Astrocyte of the spinal cord (primary cell): ENCODE results near the gene CXCR6.

Experiments
- DNase-seq: peaks from one replicate; pipeline ENCODE4 v3.0.0; 2011; ENCODE audit warnings: low read depth, low spot score
- H3K4me3 ChIP-seq: 2 replicates; pipeline ENCODE4 v1.5.1; 2011; ENCODE audit warnings: low read depth, mild to moderate bottlenecking, low read length, moderate library complexity
- in situ Hi-C: cut with HindIII; loops from 2 replicates; pipeline ENCODE4 v1.10.0; 2017; ENCODE audit warnings: low sequenced_read_pairs
- TF ChIP-seq, protein P1 (sequence below): IDR thresholded peaks from 2 replicates; pipeline ENCODE4 v1.5.1; 2012; ENCODE audit warnings: low read depth, mild to moderate bottlenecking, low read length, inconsistent platforms

Gene CXCR6

DNA sequence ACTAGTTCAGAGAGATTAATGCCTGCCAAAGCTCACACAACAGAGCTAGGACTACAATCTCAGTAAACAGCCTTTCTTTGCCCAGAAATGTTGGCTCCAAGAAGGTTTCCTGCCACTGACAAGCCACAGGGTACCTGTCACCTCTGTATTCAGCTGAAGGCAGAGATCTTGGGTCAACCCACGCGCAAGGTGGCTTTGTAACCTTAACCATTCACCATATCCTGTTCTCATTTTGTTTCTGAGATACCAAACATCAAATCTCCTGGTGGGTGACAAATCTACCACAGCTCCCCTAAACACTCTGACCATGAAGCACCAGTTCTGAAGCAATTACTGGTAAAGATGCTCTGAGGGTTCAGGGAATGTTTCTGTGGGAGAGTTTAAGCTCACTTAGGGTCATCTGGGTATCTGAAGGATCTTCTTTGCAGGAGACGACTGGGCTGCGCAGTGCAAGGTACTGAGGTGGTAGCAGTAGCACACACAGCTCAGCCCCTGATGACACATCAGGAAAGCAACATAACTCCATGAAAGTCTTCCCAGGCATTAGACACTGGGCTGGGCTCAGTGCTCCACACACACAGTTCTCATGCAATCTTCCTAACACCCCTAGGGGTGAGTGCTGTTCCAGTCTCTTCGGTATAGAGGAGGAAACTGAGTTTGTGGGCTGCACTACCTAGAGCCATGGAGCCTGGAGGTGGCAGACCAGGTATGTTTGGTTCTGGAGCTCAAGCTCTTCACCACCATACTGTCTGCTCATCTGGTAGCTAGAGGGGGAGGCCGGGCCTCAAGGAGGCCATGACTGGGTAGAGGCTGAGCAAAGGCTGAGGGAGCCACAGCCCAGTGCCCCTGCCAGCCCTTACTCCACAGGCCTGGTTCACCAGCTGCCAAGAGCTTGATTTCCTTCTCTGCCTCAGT is 7.7 kb downstream of the CXCR6 start:
- H3K4me3 ChIP-seq, result no peak overlapping the region
- TF ChIP-seq, protein P1, sequence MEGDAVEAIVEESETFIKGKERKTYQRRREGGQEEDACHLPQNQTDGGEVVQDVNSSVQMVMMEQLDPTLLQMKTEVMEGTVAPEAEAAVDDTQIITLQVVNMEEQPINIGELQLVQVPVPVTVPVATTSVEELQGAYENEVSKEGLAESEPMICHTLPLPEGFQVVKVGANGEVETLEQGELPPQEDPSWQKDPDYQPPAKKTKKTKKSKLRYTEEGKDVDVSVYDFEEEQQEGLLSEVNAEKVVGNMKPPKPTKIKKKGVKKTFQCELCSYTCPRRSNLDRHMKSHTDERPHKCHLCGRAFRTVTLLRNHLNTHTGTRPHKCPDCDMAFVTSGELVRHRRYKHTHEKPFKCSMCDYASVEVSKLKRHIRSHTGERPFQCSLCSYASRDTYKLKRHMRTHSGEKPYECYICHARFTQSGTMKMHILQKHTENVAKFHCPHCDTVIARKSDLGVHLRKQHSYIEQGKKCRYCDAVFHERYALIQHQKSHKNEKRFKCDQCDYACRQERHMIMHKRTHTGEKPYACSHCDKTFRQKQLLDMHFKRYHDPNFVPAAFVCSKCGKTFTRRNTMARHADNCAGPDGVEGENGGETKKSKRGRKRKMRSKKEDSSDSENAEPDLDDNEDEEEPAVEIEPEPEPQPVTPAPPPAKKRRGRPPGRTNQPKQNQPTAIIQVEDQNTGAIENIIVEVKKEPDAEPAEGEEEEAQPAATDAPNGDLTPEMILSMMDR, result no peak
- DNase-seq, result no peak
- in situ Hi-C loops, result no loop called here

DNA sequence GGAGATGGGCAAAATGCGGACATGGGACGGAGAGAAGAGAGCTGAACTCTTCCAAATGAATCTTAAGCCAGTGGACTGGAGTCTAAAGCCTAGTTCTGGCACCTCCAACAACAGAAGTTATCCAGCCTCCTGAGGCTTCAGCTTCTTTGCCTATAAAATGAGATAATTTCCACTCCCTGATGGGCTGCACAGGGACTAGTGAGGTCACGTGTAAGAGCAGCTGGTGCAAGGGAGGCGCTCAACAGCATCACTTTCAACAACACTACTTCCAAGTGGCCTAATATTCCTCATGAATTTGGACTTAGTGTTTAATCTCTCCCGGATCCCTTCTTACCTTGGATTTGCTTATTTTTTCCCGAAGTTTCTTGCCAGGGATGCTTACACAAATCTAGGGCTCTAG is 8.7 kb downstream of the CXCR6 start:
- in situ Hi-C loops, result no loop called here
- TF ChIP-seq, protein P1, result no peak
- no peak for DNase-seq
- H3K4me3 ChIP-seq, result no peak overlapping the region

GRCh38 chr3:45952456-45952855 is 9.2 kb downstream of the CXCR6 start:
- DNase-seq, result no peak
- in situ Hi-C loops, result no loop called here
- TF ChIP-seq, protein P1, result no peak
- H3K4me3 ChIP-seq, result no peak overlapping the region

DNA sequence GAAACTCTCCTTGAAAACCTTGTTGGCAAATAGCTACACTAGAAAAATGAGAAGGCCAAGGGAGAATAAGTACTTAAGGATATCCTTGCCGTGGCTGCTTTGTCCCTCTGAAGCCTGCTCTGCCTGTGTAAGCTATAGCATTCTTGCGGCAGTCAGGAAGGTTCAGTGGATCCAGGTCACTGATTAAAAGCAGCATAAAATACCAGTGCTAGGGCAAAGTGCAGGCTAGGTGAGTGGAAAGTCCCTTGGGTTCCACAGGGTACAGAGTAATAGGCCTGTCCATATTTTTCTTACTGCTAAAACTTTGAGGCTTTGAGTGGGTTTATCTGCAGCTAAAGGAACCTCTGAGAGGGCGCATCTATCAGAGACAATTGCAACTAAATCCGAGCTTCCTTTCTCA is 10.3 kb downstream of the CXCR6 start:
- no peak for DNase-seq

DNA sequence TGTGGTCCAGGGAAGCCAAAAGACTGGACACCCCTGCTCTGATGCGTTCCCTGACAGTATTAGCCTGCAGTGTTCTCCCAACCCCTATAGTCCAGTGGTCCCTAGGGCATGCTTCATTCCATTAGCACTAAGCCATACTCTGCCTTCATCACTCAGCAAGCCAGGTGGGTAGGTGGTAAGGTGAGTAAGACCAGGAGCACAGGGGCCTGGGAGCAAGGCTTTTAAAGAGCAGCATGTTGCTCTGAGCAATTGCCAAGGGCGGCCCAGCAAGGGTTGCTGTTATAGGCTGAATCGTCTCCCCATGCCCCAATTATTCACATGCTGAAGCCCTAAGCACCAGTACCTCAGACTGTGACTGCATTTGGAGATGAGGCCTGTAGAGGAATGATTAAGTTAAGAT is 11.0 kb downstream of the CXCR6 start:
- no peak overlapping the region for H3K4me3 ChIP-seq
- no peak for DNase-seq
- in situ Hi-C loops, result no loop called here
- TF ChIP-seq, protein P1, result no peak

More for the DNA sequence above, 10.3 kb downstream of the CXCR6 start:
- in situ Hi-C loops, result no loop called here
- no peak overlapping the region for H3K4me3 ChIP-seq
- TF ChIP-seq, protein P1, result no peak

DNA sequence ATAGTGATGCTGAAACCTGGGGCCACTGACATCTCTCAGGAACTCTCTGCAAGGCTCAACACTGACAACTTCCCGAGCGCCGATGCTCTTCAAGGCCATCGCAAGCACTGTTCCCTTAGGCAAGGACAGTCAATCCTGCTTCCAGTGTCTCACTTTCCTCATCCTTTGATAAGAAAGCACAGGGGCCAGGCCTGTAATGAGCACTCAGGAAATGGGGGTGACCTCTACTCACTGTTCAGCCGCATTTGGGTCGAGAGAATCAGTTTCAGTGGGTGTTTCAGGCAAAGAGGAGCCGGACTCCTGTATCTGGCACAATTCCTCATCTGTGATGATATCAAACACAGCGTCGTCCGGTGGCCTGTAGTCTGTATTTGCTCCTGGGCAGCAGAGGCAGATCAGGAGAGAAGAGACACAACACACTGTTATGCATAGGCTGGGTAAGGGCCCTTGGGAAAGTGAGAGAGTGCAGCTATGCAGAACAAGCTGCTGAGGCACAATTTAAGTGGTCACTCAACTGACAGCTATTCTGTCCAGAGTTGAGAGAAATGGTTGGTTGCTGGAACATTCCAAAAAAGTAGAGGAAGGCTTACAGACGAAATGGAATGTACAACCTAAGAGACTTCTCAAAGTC is 11.9 kb downstream of the CXCR6 start:
- TF ChIP-seq, protein P1, result no peak
- H3K4me3 ChIP-seq, result no peak overlapping the region
- no peak for DNase-seq
- in situ Hi-C loops, result no loop called here
